Hematopoietic multipotent progenitor cell treated with erythropoietin and hydrocortisone succinate and interleukin-3 and kit ligand, for 15 days (in vitro differentiated cells): Measurements from ENCODE around the gene PITPNC1.
"Not testable (repeated sequence)": the region's sequence is repeated elsewhere in the genome, so short reads cannot be mapped to it uniquely, and the experiment has no call there.

Experiments used
- DNase-seq: peaks from one replicate; pipeline ENCODE4 v3.0.0-alpha.2; 2015; ENCODE audit warnings: low spot score

The PITPNC1 gene

DNA sequence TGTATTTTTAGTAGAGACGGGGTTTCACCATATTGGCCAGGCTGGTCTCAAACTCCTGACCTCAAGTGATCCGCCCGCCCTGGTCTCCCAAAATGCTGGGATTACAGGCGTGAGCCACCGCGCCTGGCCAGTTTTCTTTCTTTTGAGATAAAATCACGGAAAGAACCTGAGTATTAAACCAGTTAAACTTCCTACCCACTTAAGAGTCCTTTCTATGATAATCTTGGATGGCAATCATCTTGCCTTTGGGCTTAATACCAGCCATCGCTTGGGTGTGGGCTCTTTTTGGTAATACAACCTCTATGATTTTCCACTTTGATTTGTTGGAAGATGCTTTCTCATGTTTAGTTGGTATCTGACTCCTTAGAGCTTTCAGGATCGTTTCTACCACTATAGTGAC is 24.0 kb downstream of the PITPNC1 start:
- no peak for DNase-seq

GRCh38 chr17:67401598-67402504 is 24.8 kb downstream of the PITPNC1 start:
- no peak for DNase-seq

GRCh38 chr17:67403065-67403464 is 26.0 kb downstream of the PITPNC1 start:
- DNase-seq, result no peak

- no peak for DNase-seq
Measured at GRCh38 chr17:67403483-67403882, 26.4 kb downstream of the PITPNC1 start.

DNA sequence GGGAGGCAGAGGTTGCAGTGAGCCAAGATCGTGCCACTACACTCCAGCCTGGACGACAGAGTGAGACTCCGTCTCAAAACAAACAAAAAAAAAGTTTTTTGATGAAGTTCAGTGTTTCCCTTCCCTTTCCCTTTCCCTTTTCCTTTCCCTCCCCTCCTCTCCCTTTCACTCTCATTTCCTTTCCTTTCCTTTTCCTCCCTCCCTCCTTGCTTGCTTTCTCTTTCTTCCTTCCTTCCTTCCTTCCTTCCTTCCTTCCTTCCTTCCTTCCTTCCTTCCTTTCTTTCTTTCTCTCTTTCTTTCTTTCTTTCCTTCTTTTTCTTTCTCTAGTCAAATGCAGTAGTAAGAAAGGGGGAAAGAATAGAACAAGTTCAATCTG is 31.4 kb downstream of the PITPNC1 start:
- not testable (repeated sequence) for DNase-seq

DNA sequence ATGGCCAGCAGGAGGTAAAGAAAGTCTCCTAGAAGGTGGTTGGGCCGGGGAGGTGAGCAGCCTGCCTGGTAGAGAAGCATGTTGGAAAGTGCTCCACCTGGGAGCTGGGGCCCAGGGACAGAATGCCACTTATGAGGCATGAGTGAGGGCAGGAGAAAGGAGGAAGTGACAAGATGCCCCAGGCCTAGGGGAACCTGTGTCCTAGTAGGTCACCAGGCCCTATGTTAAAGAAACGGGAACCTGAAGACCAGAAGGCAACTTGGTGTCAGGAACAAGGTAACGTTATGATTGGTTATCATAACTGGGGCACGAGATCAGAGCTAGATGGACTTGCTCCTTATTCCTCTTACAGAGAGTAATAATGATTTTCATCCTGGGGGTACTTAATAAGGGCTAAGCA is 34.3 kb downstream of the PITPNC1 start:
- no peak for DNase-seq

GRCh38 chr17:67412032-67412431 is 35.0 kb downstream of the PITPNC1 start:
- no peak for DNase-seq

DNA sequence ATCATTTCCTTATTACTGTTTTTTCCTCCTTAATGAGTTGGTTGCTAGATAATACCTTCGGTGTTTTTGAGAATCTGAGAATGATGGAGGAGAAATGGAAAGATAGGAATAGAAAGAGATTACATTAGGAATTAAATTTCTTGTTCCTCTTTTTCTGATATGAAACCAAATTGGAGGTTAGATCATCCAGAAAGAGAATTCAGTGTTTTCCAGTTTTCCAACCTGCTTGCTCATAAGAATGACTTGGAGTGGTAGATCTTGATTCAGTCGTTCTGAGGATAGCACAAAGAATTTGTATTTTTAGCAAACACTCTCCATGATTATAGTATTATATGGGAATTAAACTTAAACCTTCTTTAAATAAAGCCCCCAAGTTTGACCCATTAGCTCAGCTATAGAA is 35.9 kb downstream of the PITPNC1 start:
- no peak for DNase-seq

- DNase-seq, result no peak
Measured at GRCh38 chr17:67413388-67413787, 36.3 kb downstream of the PITPNC1 start.

DNA sequence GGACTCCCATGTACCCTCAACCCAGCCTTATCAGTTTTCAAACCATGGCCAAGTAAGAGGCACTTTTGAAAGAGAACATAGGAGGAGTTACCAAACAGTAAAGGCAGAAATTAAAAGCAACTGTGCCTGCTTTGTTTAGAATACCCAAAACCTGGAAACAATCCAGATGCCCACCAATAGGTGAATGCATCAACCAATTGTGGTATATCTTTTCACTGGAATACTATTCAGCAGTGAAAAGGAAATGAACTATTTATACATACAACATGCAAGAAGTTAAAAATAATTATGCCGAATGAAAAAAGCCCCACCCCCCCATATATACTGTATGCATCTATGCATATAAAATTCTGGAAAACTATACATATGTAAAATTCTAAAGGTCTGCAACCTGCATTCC is 37.0 kb downstream of the PITPNC1 start:
- no peak for DNase-seq

DNA sequence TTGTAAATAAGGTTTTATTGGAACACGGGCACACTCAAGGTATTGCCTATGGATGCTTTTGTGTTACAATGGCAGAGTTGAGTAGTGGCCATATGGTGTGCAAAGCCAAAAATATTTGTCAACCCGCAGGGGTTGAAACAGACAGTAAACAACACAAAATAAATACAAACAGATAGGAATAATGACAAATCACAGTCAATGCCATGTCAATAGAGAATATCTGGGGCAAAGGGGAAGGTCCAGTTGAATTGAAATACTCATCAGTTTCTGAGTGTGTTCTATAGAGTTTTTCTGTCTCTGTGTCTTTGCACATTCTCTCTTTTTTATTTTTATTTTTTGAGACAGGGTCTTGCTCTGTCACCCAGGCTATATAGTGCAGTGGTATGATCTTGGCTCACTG is 37.5 kb downstream of the PITPNC1 start:
- no peak for DNase-seq

DNA sequence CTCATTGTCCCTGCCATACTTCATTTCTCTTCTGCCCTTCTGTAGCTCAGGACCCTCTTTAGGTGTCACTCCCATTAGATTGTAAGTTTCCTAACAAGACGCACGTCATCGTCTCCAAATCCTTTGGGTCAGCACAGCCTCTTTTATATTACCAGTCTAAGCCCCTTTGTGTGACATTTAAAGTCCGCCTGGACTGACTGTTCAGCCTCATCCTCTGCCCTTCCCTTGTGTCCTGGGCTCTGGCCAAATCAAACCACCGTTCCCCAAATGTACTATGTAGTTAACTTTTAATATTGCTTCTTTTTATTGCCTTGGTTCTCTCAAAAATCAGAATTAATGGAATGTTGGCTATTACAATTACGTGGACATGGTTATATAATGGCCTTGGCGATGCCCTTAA is 38.2 kb downstream of the PITPNC1 start:
- no peak for DNase-seq

DNA sequence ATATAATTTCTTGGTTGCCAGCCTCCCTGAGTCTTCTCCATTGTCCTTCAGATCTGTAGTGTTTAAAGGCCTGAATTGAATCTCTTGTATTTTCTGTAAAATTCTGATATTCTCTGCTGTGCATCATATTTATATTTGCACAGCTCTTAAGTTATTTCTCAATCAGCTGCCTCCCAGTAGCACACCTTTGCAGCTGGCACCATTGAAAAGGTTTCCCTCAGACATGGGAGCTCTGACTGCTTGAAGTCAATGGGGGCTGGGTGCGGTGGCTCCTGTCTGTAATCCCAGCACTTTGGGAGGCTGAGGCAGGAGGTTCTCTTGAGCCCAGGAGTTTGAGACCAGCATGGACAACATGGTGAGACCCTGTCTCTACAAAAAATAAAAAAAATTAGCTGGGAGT is 40.4 kb downstream of the PITPNC1 start:
- DNase-seq, result no peak

- DNase-seq, result no peak
Measured at GRCh38 chr17:67420994-67421393, 43.9 kb downstream of the PITPNC1 start.

DNA sequence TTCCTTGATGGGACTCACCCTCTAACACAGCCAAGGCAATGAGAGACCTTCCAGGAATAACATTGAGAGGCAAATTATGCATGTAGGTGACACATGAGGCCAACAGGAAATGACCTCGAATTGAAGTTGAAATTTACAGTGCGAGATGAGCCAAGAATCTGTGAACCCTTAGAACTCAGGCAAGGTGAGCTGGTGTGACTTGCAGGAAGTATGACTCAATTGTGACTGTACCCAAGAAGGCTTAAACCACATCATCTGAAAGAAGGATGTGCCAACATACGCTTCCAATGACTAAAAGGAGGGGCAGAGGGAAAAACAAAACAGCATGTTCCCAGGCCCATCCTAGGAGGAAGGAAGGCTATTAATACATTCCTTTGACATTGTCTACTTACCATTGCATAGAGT is 44.8 kb downstream of the PITPNC1 start:
- no peak for DNase-seq

- DNase-seq, result not testable (repeated sequence)
Measured at GRCh38 chr17:67422296-67422695, 45.2 kb downstream of the PITPNC1 start.

GRCh38 chr17:67422897-67423296 is 45.8 kb downstream of the PITPNC1 start:
- DNase-seq, result no peak

GRCh38 chr17:67425571-67426160 is 48.6 kb downstream of the PITPNC1 start:
- no peak for DNase-seq

DNA sequence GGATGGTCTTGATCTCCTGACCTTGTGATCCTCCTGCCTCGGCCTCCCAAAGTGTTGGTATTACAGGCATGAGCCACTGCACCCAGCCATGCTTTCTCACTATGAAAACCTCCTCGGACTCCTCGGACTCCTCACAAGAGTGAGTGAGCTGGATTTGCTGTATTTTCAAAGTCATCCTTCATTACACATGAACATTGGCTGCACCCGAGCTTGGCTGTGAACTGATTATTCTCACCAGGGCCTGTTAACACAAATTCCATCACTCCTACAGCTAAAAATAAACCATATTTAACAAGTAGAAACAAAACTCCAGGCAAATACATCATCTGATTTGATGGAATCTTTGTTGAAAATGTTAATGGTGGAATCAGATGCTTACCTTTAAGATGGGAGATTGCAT is 50.3 kb downstream of the PITPNC1 start:
- no peak for DNase-seq

GRCh38 chr17:67430515-67430914 is 53.4 kb downstream of the PITPNC1 start:
- not testable (repeated sequence) for DNase-seq

DNA sequence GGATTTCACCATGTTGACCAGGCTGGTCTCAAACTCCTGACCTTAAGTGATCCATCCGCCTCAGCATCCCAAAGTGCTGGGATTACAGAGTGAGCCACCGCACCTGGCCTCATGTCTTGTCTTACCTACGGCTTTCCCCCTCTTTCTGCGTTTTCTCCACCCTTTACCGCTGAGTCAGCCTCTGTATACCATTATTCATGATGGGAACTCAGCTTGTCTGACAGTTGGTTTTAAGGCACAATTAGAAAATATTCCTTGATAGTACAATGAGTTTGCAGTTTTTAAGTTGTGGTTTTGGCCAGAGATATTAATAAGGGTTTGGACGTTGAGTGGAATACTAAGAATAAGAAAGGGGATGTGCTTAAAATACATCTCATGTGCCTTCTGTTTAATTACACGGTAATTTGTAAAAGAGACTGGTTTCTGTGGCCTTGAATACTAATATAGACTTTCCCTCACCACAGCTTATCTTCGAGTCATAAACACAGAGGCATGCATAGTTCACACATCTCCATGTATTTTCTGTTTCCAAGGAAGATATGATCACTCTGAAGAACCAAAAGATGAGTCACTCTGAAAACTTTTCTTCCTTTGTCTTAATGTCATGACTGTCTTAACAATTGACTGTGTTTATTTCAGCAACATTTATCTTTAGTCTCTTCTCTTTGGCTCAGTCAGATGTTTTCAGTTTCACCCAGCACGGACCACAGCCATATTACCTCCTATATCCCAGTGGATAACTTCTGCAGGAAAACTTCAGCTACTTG is 54.4 kb downstream of the PITPNC1 start:
- DNase-seq, result no peak

DNA sequence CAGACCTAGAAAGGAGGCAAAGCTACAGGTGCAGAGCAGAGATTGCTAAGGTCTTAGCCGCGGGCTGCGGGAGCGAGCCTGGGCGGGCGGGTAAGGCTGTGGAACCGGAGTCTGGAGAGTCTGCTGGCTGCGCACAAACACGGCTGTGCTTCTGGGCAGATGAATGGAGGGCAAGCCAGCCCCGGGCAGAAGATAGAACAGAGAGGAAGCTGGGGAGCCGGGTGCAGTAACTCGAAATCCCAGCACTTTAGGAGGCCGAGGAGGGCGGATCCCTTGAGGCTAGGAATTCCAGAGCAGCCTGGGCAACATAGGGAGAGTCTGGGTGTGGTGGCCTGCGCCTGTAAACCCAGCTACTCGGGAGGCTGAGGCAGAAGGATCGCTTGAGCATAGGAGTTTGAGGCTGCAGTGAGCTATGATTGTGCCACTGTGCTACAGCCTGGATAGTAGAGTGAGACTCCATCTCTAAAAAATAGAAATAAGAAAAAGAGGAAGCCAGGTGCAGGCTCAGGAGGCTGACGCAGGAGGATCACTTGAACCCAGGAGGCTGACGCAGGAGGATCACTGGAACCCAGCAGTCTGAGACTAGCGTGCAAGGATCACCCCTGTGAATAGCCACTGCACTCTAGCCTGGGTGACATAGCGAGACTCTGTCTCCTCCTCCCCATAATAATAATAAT is 56.3 kb downstream of the PITPNC1 start:
- no peak for DNase-seq
